ENCODE measurements around the gene GLRB. TPM values are rescaled to one million over a fixed set of nuclear protein-coding genes. Genes with fewer than 3 reads are reported as not detected.
"Not testable (repeated sequence)": the region's sequence is repeated elsewhere in the genome, so short reads cannot be mapped to it uniquely, and the experiment has no call there.

Gene GLRB
- total RNA-seq, 1 donor from 2014 or later = 6.1 TPM

GRCh38 chr4:157165935-157166610, 90.1 kb downstream of the GLRB start:
- Histone ChIP-seq H3K9ac (no peak overlapping the region), H3K79me2 (ENCODE audit: low read depth) (no peaks in the 10 kb centered on the region), H3K4me3 (no peak overlapping the region), H3K27ac (no peak overlapping the region), H3K4me2 (no peak overlapping the region), H3K4me1 (no peaks in the 10 kb centered on the region), H2AFZ (replicated peaks) (no peak overlapping the region), H3K36me3 (no peaks in the 10 kb centered on the region), H3K27me3 (no peaks in the 10 kb centered on the region), H3F3A (ENCODE audit: low read depth) (no peaks in the 10 kb centered on the region), H4K20me1 (ENCODE audit: low read depth) (no peaks in the 10 kb centered on the region), H3K9me3 (ENCODE audit: low read depth) (no peaks in the 10 kb centered on the region)
- TF ChIP-seq EZH2 (IDR thresholded peaks at IDR 0.05) = no peak
- no peak for TF ChIP-seq CTCF (IDR thresholded peaks at IDR 0.05)
- TF ChIP-seq EZH2phosphoT487 (IDR thresholded peaks at IDR 0.05) = no peak
- H3K4me1 Mint-ChIP-seq = peaks cover 10% of the 10 kb centered on the region
- no peak overlapping the region for H3K4me3 Mint-ChIP-seq
- no peak overlapping the region for H3K27ac Mint-ChIP-seq
- no peaks in the 10 kb centered on the region for H3K27me3 Mint-ChIP-seq (ENCODE audit: insufficient read depth, low read depth)
- H3K36me3 Mint-ChIP-seq = peaks cover 5% of the 10 kb centered on the region
- DNase-seq (ENCODE audit: low spot score) = no peak
- H3K9me3 Mint-ChIP-seq = peaks cover 2% of the 10 kb centered on the region

GRCh38 chr4:157170321-157170720, 94.4 kb downstream of the GLRB start:
- no peaks in the 10 kb centered on the region for H3K9me3 Mint-ChIP-seq
- H3K36me3 Mint-ChIP-seq = no peaks in the 10 kb centered on the region
- no peaks in the 10 kb centered on the region for H3K27me3 Mint-ChIP-seq (ENCODE audit: insufficient read depth, low read depth)
- Histone ChIP-seq H4K20me1 (ENCODE audit: low read depth) (no peaks in the 10 kb centered on the region), H3K9ac (no peak overlapping the region), H3K79me2 (ENCODE audit: low read depth) (no peaks in the 10 kb centered on the region), H3K36me3 (no peaks in the 10 kb centered on the region), H3F3A (ENCODE audit: low read depth) (no peaks in the 10 kb centered on the region), H2AFZ (replicated peaks) (no peak overlapping the region), H3K4me2 (no peak overlapping the region), H3K27ac (no peak overlapping the region), H3K4me1 (no peaks in the 10 kb centered on the region), H3K4me3 (no peak overlapping the region), H3K9me3 (ENCODE audit: low read depth) (no peaks in the 10 kb centered on the region), H3K27me3 (no peaks in the 10 kb centered on the region)
- H3K4me1 Mint-ChIP-seq = peaks cover 10% of the 10 kb centered on the region
- no peak overlapping the region for H3K27ac Mint-ChIP-seq
- TF ChIP-seq CTCF (IDR thresholded peaks at IDR 0.05) = no peak
- no peak for TF ChIP-seq EZH2 (IDR thresholded peaks at IDR 0.05)
- no peak for TF ChIP-seq EZH2phosphoT487 (IDR thresholded peaks at IDR 0.05)
- no peak overlapping the region for H3K4me3 Mint-ChIP-seq
- no peak for DNase-seq (ENCODE audit: low spot score)

GRCh38 chr4:157172011-157172410, 96.1 kb downstream of the GLRB start:
- Histone ChIP-seq H2AFZ (replicated peaks) (no peak overlapping the region), H3K27me3 (no peaks in the 10 kb centered on the region), H4K20me1 (ENCODE audit: low read depth) (no peaks in the 10 kb centered on the region), H3K4me3 (no peak overlapping the region), H3K79me2 (ENCODE audit: low read depth) (no peaks in the 10 kb centered on the region), H3K4me2 (no peak overlapping the region), H3K4me1 (no peaks in the 10 kb centered on the region), H3K9ac (no peak overlapping the region), H3K27ac (no peak overlapping the region), H3F3A (ENCODE audit: low read depth) (no peaks in the 10 kb centered on the region), H3K9me3 (ENCODE audit: low read depth) (no peaks in the 10 kb centered on the region), H3K36me3 (no peaks in the 10 kb centered on the region)
- no peak for DNase-seq (ENCODE audit: low spot score)
- Mint-ChIP-seq H3K27ac (no peak overlapping the region), H3K27me3 (ENCODE audit: insufficient read depth, low read depth) (no peaks in the 10 kb centered on the region), H3K4me3 (no peak overlapping the region), H3K4me1 (peaks cover 7% of the 10 kb centered on the region), H3K36me3 (no peaks in the 10 kb centered on the region), H3K9me3 (no peaks in the 10 kb centered on the region)
- TF ChIP-seq EZH2 (IDR thresholded peaks at IDR 0.05) (no peak), EZH2phosphoT487 (IDR thresholded peaks at IDR 0.05) (no peak)

GRCh38 chr4:157180268-157180667, 104.3 kb downstream of the GLRB start:
- H4K20me1 ChIP-seq (ENCODE audit: low read depth); H3K4me1 Mint-ChIP-seq; H3K27ac ChIP-seq; H3K4me3 Mint-ChIP-seq; H3F3A ChIP-seq (ENCODE audit: low read depth); H2AFZ ChIP-seq (replicated peaks); H3K9me3 Mint-ChIP-seq; H3K27ac Mint-ChIP-seq; H3K36me3 Mint-ChIP-seq; H3K36me3 ChIP-seq; H3K79me2 ChIP-seq (ENCODE audit: low read depth); H3K4me3 ChIP-seq; H3K27me3 Mint-ChIP-seq (ENCODE audit: insufficient read depth, low read depth); H3K4me2 ChIP-seq; DNase-seq (ENCODE audit: low spot score); H3K9ac ChIP-seq; H3K27me3 ChIP-seq; H3K9me3 ChIP-seq (ENCODE audit: low read depth): not testable (repeated sequence)
- peaks cover 20% of the 10 kb centered on the region for H3K4me1 ChIP-seq
